Measurements from ENCODE around the gene TTYH1.

GRCh38 chr19:54485851-54486250, 70.6 kb downstream of the TTYH1 start:
- TF ChIP-seq POLR2A (IDR thresholded peaks at IDR 0.05; ENCODE audit: low read length) (no peak), GATA1 (IDR thresholded peaks at IDR 0.05; ENCODE audit: low read depth, low read length) (no peak)

Measured in erythroblast (primary cell).